Measurements from ENCODE around the gene ZMYM5. TPM values are rescaled to one million over a fixed set of nuclear protein-coding genes. Genes with fewer than 3 reads are reported as not detected.
"Not testable (repeated sequence)": the region's sequence is repeated elsewhere in the genome, so short reads cannot be mapped to it uniquely, and the experiment has no call there.

The ZMYM5 gene
- total and polyA plus RNA-seq, 4 donors, result 5.5 to 19.5 (median 11.6) TPM

- H3K27me3 ChIP-seq (ENCODE audit: control insufficient read depth in 1 of 2, insufficient read depth in 2 of 2, low read length in 1 of 2), result no peaks in the 10 kb centered on the region
- no peaks in the 10 kb centered on the region for H3K9me3 ChIP-seq (ENCODE audit: control insufficient read depth, low read length)
- intact Hi-C loops (cut with DNase I), result loop anchor here (5.0 to 10.0 kb wide), 3 partner anchors 80 to 92 kb away; partner anchors contain the start of genes PSPC1 (in 2 of the 2) and ZMYM2 (in 1 of the 2)
- H3K36me3 ChIP-seq (ENCODE audit: control insufficient read depth in 1 of 2, insufficient read depth in 2 of 2, low read length in 1 of 2), result no peaks in the 10 kb centered on the region
- peak; percentile 47 for ATAC-seq (ENCODE audit: low FRiP score)
- DNase-seq, result peak; percentile 72 to 82
- H3K4me3 ChIP-seq (ENCODE audit: low read length in 2 of 2), result peak overlapping the region; percentile 30 to 55
- WGBS, 2 donors, result 13 to 14% methylated on average over 26 of the region's 26 CpGs
- peak overlapping the region; percentile 83 to 87 for H3K27ac ChIP-seq (ENCODE audit: low read depth in 1 of 2, low read length in 2 of 2)
- H3K4me1 ChIP-seq (ENCODE audit: control insufficient read depth in 1 of 2, insufficient read depth in 2 of 2, low read length in 2 of 2), result peaks cover 0 to 2% of the 10 kb centered on the region in 2 donors
Observed at GRCh38 chr13:19864746-19865309, 1.4 kb upstream of the ZMYM5 start.

DNA sequence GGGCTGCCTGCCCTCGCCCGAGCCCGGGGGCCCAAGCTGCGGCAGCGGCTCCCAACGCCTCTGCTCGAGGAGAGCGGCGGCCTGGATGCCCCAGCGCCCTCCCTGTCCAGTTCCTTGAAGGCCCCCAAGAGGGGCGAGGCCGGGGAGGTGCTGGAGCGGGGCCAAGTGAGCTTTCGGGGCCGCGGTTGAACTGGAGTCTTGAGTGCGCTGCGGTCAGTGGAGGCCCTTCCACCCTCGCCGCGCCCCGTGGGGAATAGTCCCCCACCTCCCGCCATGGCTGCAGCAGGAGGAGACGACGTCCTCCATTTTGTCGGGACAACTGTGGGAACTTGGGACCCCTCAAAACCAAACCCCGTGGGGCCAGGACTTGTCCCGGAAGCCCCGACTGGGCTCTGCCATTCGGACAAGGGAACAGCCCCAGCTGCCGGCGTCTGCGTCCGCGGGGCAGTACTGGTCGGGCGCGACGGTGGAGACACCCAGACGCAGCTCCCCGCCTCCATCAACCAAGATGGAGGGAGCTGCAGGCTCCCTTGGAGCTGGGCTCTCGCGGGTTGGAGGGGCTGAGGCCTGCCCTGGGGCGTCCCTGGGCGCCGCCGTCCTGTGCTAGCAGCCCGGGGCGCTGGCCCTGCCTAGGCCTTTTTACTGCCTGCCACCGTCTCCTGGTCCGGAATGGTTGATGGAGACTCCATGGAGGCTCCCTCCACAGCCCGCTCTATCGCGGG lies 736 bp upstream of the ZMYM5 start:
- peak overlapping the region; percentile 30 to 55 for H3K4me3 ChIP-seq (ENCODE audit: low read length in 2 of 2)
- intact Hi-C loops (cut with DNase I), result loop anchor here (5.0 to 10.0 kb wide), 3 partner anchors 79 to 93 kb away; partner anchors contain the start of genes PSPC1 (in 2 of the 2) and ZMYM2 (in 1 of the 2)
- no peaks in the 10 kb centered on the region for H3K27me3 ChIP-seq (ENCODE audit: control insufficient read depth in 1 of 2, insufficient read depth in 2 of 2, low read length in 1 of 2)
- DNase-seq, result peak; percentile 83 to 91
- H3K36me3 ChIP-seq (ENCODE audit: control insufficient read depth in 1 of 2, insufficient read depth in 2 of 2, low read length in 1 of 2), result no peaks in the 10 kb centered on the region
- WGBS, 2 donors, result 1% methylated on average over 52 to 54 of the region's 54 CpGs
- peaks cover 0 to 2% of the 10 kb centered on the region in 2 donors for H3K4me1 ChIP-seq (ENCODE audit: control insufficient read depth in 1 of 2, insufficient read depth in 2 of 2, low read length in 2 of 2)
- H3K9me3 ChIP-seq (ENCODE audit: control insufficient read depth, low read length), result no peaks in the 10 kb centered on the region
- ATAC-seq (ENCODE audit: low FRiP score), result peak; percentile 66
- peak overlapping the region; percentile 83 to 87 for H3K27ac ChIP-seq (ENCODE audit: low read depth in 1 of 2, low read length in 2 of 2)

DNA sequence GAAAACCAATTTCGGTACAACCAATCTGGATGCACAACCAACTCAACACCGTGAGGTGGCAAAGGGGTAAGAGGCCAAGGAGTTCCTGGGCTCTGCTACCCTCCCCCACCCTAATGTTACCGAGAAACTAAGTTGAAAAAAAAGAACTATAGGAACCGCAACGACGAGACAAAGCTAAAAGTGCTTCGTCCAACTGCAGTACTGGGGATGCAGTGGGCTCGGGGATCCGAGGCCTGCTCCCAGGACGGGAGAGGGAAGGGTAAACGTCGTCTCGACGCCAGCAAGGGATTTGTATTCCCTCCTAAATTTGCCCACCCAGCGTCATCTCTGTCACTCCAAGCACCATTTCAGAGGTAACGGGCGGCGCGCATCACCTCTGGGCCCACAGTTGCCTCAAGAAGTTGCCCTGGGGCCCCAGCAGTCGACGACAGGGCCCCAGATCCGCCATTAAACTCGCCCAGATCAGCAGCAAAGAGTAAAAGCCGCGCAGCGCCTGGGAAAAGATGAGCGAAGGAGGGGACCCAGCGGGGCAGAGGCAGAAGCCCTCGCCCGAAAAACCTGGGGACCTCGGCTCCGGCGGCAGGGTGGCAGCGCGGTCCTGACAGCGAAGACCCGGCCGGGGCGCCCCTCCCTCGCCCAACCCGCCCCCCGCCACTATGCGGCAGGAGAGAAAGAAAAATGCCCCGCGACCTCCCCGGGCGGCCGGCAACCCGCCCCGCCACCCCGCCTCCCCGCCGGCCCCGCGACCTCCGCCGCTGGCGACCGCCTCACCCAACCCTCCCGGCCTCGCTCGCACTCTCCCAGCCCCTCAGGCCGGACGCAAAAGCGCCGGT lies 752 bp downstream of the ZMYM5 start:
- WGBS, 2 donors, result 1% methylated on average over 27 to 66 of the region's 66 CpGs
- no peaks in the 10 kb centered on the region for H3K27me3 ChIP-seq (ENCODE audit: control insufficient read depth in 1 of 2, insufficient read depth in 2 of 2, low read length in 1 of 2)
- peak overlapping the region; percentile 32 to 94 for H3K27ac ChIP-seq (ENCODE audit: low read depth in 1 of 2, low read length in 2 of 2)
- peak overlapping the region; percentile 62 to 67 for H3K4me3 ChIP-seq (ENCODE audit: low read length in 2 of 2)
- H3K9me3 ChIP-seq (ENCODE audit: control insufficient read depth, low read length), result no peaks in the 10 kb centered on the region
- DNase-seq, result peak in 1 of 2 donors; percentile 79
- peak; percentile 11 for ATAC-seq (ENCODE audit: low FRiP score)
- intact Hi-C loops (cut with DNase I), result loop anchor here (2.0 to 10.0 kb wide), 4 partner anchors 78 to 96 kb away; partner anchors contain the start of genes PSPC1 (in 2 of the 2) and ZMYM2 (in 2 of the 2)
- no peaks in the 10 kb centered on the region for H3K36me3 ChIP-seq (ENCODE audit: control insufficient read depth in 1 of 2, insufficient read depth in 2 of 2, low read length in 1 of 2)
- peaks cover 0 to 2% of the 10 kb centered on the region in 2 donors for H3K4me1 ChIP-seq (ENCODE audit: control insufficient read depth in 1 of 2, insufficient read depth in 2 of 2, low read length in 2 of 2)

DNA sequence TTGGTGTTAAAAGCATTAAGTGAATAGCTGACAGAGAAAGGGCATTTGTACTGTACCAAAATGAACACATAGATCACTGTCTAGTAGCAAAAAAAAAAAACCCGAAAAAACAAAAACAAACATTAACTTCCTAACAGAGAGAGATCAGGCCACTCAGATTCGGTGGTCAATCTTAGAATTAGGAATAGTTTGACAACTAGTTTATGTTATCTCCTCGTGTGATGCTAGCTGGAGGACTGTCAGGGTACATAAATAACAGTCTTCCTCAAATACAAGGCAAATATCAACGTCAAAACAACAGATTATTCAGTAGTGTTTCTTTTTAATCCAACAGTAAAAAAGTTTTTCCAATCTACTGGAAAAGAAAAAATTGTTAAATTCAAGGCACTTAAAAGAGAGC lies 1.7 kb downstream of the ZMYM5 start:
- intact Hi-C loops (cut with DNase I), result loop anchor here (2.0 to 10.0 kb wide), 4 partner anchors 77 to 97 kb away; partner anchors contain the start of genes PSPC1 (in 2 of the 2) and ZMYM2 (in 2 of the 2)
- 9% methylated on average over 4 of the region's 4 CpGs for WGBS, 2 donors

GRCh38 chr13:19860884-19861655 lies 2.4 kb downstream of the ZMYM5 start:
- 58 to 69% methylated on average over 4 of the region's 4 CpGs for WGBS, 2 donors
- H3K27ac ChIP-seq (ENCODE audit: low read depth in 1 of 2, low read length in 2 of 2), result no peak overlapping the region
- DNase-seq, result peak in 1 of 2 donors; percentile 49

More for the DNA sequence above, 1.7 kb downstream of the ZMYM5 start:
- no peak overlapping the region for H3K27ac ChIP-seq (ENCODE audit: low read depth in 1 of 2, low read length in 2 of 2)
- DNase-seq (no peak), ATAC-seq (ENCODE audit: low FRiP score) (no peak)
- no peaks in the 10 kb centered on the region for H3K9me3 ChIP-seq (ENCODE audit: control insufficient read depth, low read length)
- peaks cover 0 to 2% of the 10 kb centered on the region in 2 donors for H3K4me1 ChIP-seq (ENCODE audit: control insufficient read depth in 1 of 2, insufficient read depth in 2 of 2, low read length in 2 of 2)
- no peaks in the 10 kb centered on the region for H3K36me3 ChIP-seq (ENCODE audit: control insufficient read depth in 1 of 2, insufficient read depth in 2 of 2, low read length in 1 of 2)
- H3K27me3 ChIP-seq (ENCODE audit: control insufficient read depth in 1 of 2, insufficient read depth in 2 of 2, low read length in 1 of 2), result no peaks in the 10 kb centered on the region
- peak overlapping the region in 1 of 2 donors; percentile 67 for H3K4me3 ChIP-seq (ENCODE audit: low read length in 2 of 2)

GRCh38 chr13:19857637-19858036 lies 5.8 kb downstream of the ZMYM5 start:
- WGBS, 2 donors, result 98 to 99% methylated on average over 2 of the region's 2 CpGs
- H3K27me3 ChIP-seq (ENCODE audit: control insufficient read depth in 1 of 2, insufficient read depth in 2 of 2, low read length in 1 of 2); H3K36me3 ChIP-seq (ENCODE audit: control insufficient read depth in 1 of 2, insufficient read depth in 2 of 2, low read length in 1 of 2); H3K4me1 ChIP-seq (ENCODE audit: control insufficient read depth in 1 of 2, insufficient read depth in 2 of 2, low read length in 2 of 2); DNase-seq; ATAC-seq (ENCODE audit: low FRiP score); H3K27ac ChIP-seq (ENCODE audit: low read depth in 1 of 2, low read length in 2 of 2); H3K4me3 ChIP-seq (ENCODE audit: low read length in 2 of 2); H3K9me3 ChIP-seq (ENCODE audit: control insufficient read depth, low read length); intact Hi-C loops (cut with DNase I): not testable (repeated sequence)

More at GRCh38 chr13:19860884-19861655, 2.4 kb downstream of the ZMYM5 start:
- Histone ChIP-seq H3K27me3 (ENCODE audit: control insufficient read depth in 1 of 2, insufficient read depth in 2 of 2, low read length in 1 of 2) (no peaks in the 10 kb centered on the region), H3K4me1 (ENCODE audit: control insufficient read depth in 1 of 2, insufficient read depth in 2 of 2, low read length in 2 of 2) (peaks cover 0 to 2% of the 10 kb centered on the region in 2 donors), H3K4me3 (ENCODE audit: low read length in 2 of 2) (no peak overlapping the region), H3K9me3 (ENCODE audit: control insufficient read depth, low read length) (no peaks in the 10 kb centered on the region), H3K36me3 (ENCODE audit: control insufficient read depth in 1 of 2, insufficient read depth in 2 of 2, low read length in 1 of 2) (no peaks in the 10 kb centered on the region)
- intact Hi-C loops (cut with DNase I), result loop anchor here (5.0 to 10.0 kb wide), 3 partner anchors 76 to 96 kb away; partner anchors contain the start of genes PSPC1 (in 2 of the 2) and ZMYM2 (in 1 of the 2)
- ATAC-seq (ENCODE audit: low FRiP score), result no peak

DNA sequence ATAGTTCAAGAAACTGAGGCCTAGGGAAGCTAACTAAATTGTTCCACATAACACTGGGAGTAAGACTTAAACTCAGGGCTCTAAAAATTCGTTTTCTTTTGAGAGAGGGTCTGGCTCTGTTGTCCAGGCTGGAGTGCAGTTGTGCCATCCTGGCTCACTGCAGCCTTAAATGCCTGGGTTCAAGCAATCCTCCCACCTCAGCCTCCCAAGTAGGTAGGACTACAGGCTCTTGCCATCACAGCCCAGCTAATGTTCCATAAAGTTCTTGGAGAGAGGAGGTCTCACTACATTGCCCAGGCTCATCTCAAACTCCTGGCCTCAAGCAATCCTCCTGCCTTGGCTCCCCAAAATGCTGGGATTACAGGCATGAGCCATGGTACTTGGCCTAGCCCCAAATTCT lies 10.7 kb downstream of the ZMYM5 start:
- 82 to 85% methylated on average over 1 of the region's 1 CpG for WGBS, 2 donors
- H3K4me1 ChIP-seq (ENCODE audit: control insufficient read depth in 1 of 2, insufficient read depth in 2 of 2, low read length in 2 of 2), result no peaks in the 10 kb centered on the region
- ATAC-seq (ENCODE audit: low FRiP score), result no peak
- DNase-seq, result no peak
- H3K36me3 ChIP-seq (ENCODE audit: control insufficient read depth in 1 of 2, insufficient read depth in 2 of 2, low read length in 1 of 2), result no peaks in the 10 kb centered on the region
- no peaks in the 10 kb centered on the region for H3K27me3 ChIP-seq (ENCODE audit: control insufficient read depth in 1 of 2, insufficient read depth in 2 of 2, low read length in 1 of 2)
- peak overlapping the region in 1 of 2 donors; percentile 19 for H3K27ac ChIP-seq (ENCODE audit: low read depth in 1 of 2, low read length in 2 of 2)
- H3K4me3 ChIP-seq (ENCODE audit: low read length in 2 of 2), result no peak overlapping the region
- intact Hi-C loops (cut with DNase I), result no loop called here
- no peaks in the 10 kb centered on the region for H3K9me3 ChIP-seq (ENCODE audit: control insufficient read depth, low read length)
